HepG2 (cell line): ENCODE data around the gene TEAD4. TPM values are rescaled to one million over a fixed set of nuclear protein-coding genes. Genes with fewer than 3 reads are reported as not detected.

ENCODE experiments used
- CBX1 ChIP-seq: IDR thresholded peaks from one replicate; pipeline ENCODE4 v1.6.1; 2016; ENCODE audit warnings: antibody characterized with exemption, low read depth
- ERF ChIP-seq: IDR thresholded peaks from 2 replicates; pipeline ENCODE4 v1.6.1; 2018; ENCODE audit warnings: missing biosample characterization, missing genetic modification reagents
- JUN ChIP-seq: sonication (generic); formaldehyde crosslinking; IDR thresholded peaks from 2 replicates; pipeline ENCODE4 v1.4.0; 2020; ENCODE audit warnings: mild to moderate bottlenecking, missing genetic modification reagents
- KLF6 ChIP-seq: IDR thresholded peaks from 2 replicates; pipeline ENCODE4 v1.8.0; 2016; ENCODE audit warnings: missing biosample characterization, missing genetic modification reagents
- KMT2A ChIP-seq: sonication (generic); formaldehyde crosslinking; IDR thresholded peaks from 2 replicates; pipeline ENCODE4 v1.4.0; 2020; ENCODE audit warnings: missing genetic modification reagents
- NKX3-1 ChIP-seq: sonication (generic); formaldehyde crosslinking; IDR thresholded peaks from 2 replicates; pipeline ENCODE4 v1.5.0; 2020; ENCODE audit warnings: missing genetic modification reagents
- POLR2A ChIP-seq, 2 experiments: IDR thresholded peaks; 2 replicates each; pipeline ENCODE4 v1.6.1; 2011; ENCODE audit warnings: low read depth in 2 of 2, low read length in 2 of 2, mild to moderate bottlenecking in 1 of 2, moderate library complexity in 1 of 2; ENCODE audit not compliant: insufficient read depth in 1 of 2
- SATB2 ChIP-seq: sonication (generic); formaldehyde crosslinking; IDR thresholded peaks from 2 replicates; pipeline ENCODE4 v1.5.0; 2020; ENCODE audit warnings: missing genetic modification reagents
- SP2 ChIP-seq: sonication (generic); formaldehyde crosslinking; IDR thresholded peaks from 2 replicates; pipeline ENCODE4 v1.5.1; 2020; ENCODE audit warnings: mild to moderate bottlenecking, missing genetic modification reagents
- SRSF4 ChIP-seq: fragments of 200-400 bp; formaldehyde crosslinking; IDR thresholded peaks from one replicate; pipeline ENCODE4 v1.6.1; 2018; ENCODE audit warnings: mild to moderate bottlenecking, low read depth, low read length, moderate library complexity; ENCODE audit not compliant: poor library complexity, severe bottlenecking
- SUZ12 ChIP-seq: fragments of 150-350 bp; IDR thresholded peaks from 2 replicates; pipeline ENCODE4 v1.6.1; 2014; ENCODE audit warnings: low read depth, low read length
- TBP ChIP-seq: sonication (generic); formaldehyde crosslinking; IDR thresholded peaks from 2 replicates; pipeline ENCODE4 v1.5.0; 2020; ENCODE audit warnings: missing genetic modification reagents
- YY1 ChIP-seq: IDR thresholded peaks from 2 replicates; pipeline ENCODE4 v1.6.1; 2011; ENCODE audit warnings: low read length, low read depth, moderate library complexity, mild to moderate bottlenecking; ENCODE audit not compliant: insufficient read depth, insufficient replicate concordance
- ZBTB20 ChIP-seq: sonication (generic); formaldehyde crosslinking; IDR thresholded peaks from 2 replicates; pipeline ENCODE4 v1.8.1; 2023; ENCODE audit warnings: missing genetic modification reagents, low read depth, mild to moderate bottlenecking, borderline replicate concordance
- ZNF331 ChIP-seq: sonication (generic); formaldehyde crosslinking; IDR thresholded peaks from 2 replicates; pipeline ENCODE4 v1.4.0; 2020; ENCODE audit warnings: missing genetic modification reagents
- ZNF547 ChIP-seq: sonication (generic); formaldehyde crosslinking; IDR thresholded peaks from 2 replicates; pipeline ENCODE4 v1.5.1; 2020; ENCODE audit warnings: mild to moderate bottlenecking, missing genetic modification reagents
- polyA plus RNA-seq, 8 experiments: library from polyadenylated mRNA; depleted of rRNA in 3 of 8; stranded (reverse) in 7 of 8; unstranded in 1 of 8; fragments of >200 nt; fragmentation: Illumina TruSeq in 4 of 8; extraction: Trizol in 4 of 8; gene quantifications; 2 replicates each; pipeline versions ENCODE4 v1.2.1 to v1.2.3, GENCODE V29; 2011 to 2016; ENCODE audit warnings: low read depth in 4 of 8, missing spikeins in 1 of 8, mixed read lengths in 1 of 8; ENCODE audit not compliant: insufficient read depth in 1 of 8
- total RNA-seq, 5 experiments: library from RNA; depleted of rRNA; stranded (reverse); fragments of >200 nt; fragmentation: Illumina TruSeq; extraction: Trizol; gene quantifications; 2 replicates each; pipeline ENCODE4 v1.2.3, GENCODE V29; 2016; ENCODE audit warnings: low read depth in 1 of 5
- TF ChIP-seq, protein P1 (sequence below): sonication (generic); formaldehyde crosslinking; IDR thresholded peaks from 2 replicates; pipeline ENCODE4 v1.4.0; 2020; ENCODE audit warnings: low read depth, mild to moderate bottlenecking, missing genetic modification reagents
- TF ChIP-seq, protein P2 (sequence below): sonication (generic); formaldehyde crosslinking; conservative IDR thresholded peaks from 2 replicates; pipeline ENCODE4 v1.8.0; 2022; ENCODE audit warnings: missing genetic modification reagents
- TF ChIP-seq, protein P3 (sequence below): fragments of 450-650 bp; IDR thresholded peaks from 2 replicates; pipeline ENCODE4 v1.6.1; 2016
- TF ChIP-seq, protein P4 (sequence below): sonication (generic); formaldehyde crosslinking; IDR thresholded peaks from 2 replicates; pipeline ENCODE4 v1.5.0; 2020; ENCODE audit warnings: mild to moderate bottlenecking, low read depth, missing genetic modification reagents, borderline replicate concordance
- TF ChIP-seq, protein P5 (sequence below): sonication (generic); formaldehyde crosslinking; IDR thresholded peaks from 2 replicates; pipeline ENCODE4 v1.5.1; 2020; ENCODE audit warnings: mild to moderate bottlenecking, missing genetic modification reagents, moderate library complexity
- TF ChIP-seq, protein P6 (sequence below): IDR thresholded peaks from 2 replicates; pipeline ENCODE4 v1.6.1; 2016; ENCODE audit warnings: low read depth, borderline replicate concordance

The TEAD4 gene
- total and polyA plus RNA-seq, 2 of the 13 experiments (the other 11 are each of a cell fraction or from before 2014, with no cell fraction given): 45.0 to 69.4 TPM

DNA sequence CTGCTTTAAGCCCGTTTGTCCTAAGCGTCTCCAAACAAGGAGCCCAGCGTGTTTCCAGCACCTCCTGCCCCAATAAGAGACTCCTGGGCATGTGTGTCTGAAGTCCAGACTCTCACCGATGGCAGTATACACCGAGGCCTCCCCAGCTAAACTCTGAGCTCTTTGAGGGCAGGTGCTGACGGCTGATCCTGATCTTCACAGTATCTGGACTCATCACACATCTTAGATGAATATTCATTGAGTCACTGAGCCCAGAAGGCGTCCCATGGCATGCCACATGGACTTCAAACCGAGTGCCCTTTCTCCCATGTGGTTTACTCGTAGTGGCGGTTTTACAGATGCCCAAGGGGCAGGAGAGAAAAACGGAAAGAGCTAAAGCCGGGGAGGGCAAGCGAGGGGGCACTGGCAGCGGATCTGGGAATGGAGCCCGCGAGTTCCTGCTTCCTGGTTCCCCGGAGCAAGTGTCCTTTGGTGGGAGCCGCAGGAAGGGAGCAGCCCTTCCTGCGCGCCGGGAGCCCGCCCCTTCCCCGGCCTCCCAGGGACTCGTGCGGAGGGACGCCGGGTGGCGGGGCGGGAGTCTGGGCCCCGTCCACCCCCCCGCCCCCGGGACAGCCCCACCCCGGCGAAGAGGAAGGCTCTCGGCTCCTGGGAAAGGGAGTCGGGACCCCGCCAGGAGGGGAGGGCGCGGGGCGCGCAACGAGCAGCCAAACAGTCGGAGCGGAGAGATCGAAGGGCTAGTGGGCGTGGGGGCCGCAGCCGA is 585 bp upstream of the TEAD4 start (continued):
- no peak for TF ChIP-seq SRSF4
- TF ChIP-seq, protein P1, sequence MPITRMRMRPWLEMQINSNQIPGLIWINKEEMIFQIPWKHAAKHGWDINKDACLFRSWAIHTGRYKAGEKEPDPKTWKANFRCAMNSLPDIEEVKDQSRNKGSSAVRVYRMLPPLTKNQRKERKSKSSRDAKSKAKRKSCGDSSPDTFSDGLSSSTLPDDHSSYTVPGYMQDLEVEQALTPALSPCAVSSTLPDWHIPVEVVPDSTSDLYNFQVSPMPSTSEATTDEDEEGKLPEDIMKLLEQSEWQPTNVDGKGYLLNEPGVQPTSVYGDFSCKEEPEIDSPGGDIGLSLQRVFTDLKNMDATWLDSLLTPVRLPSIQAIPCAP (CRISPR knock-in tag): no peak
- TF ChIP-seq SUZ12: no peak
- no peak for TF ChIP-seq ZNF331
- peak; percentile 75 for TF ChIP-seq ERF (CRISPR knock-in tag)
- TF ChIP-seq POLR2A (IDR thresholded peaks at IDR 0.05; ENCODE audit: insufficient read depth in 1 of 2, low read depth in 2 of 2, low read length in 2 of 2): peak in 1 of 2 experiments; percentile 54; a peak in 1 of 4 replicates
- TF ChIP-seq, protein P2, sequence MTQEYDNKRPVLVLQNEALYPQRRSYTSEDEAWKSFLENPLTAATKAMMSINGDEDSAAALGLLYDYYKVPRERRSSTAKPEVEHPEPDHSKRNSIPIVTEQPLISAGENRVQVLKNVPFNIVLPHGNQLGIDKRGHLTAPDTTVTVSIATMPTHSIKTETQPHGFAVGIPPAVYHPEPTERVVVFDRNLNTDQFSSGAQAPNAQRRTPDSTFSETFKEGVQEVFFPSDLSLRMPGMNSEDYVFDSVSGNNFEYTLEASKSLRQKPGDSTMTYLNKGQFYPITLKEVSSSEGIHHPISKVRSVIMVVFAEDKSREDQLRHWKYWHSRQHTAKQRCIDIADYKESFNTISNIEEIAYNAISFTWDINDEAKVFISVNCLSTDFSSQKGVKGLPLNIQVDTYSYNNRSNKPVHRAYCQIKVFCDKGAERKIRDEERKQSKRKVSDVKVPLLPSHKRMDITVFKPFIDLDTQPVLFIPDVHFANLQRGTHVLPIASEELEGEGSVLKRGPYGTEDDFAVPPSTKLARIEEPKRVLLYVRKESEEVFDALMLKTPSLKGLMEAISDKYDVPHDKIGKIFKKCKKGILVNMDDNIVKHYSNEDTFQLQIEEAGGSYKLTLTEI: no peak
- no peak for TF ChIP-seq TBP (CRISPR knock-in tag)
- TF ChIP-seq, protein P3, sequence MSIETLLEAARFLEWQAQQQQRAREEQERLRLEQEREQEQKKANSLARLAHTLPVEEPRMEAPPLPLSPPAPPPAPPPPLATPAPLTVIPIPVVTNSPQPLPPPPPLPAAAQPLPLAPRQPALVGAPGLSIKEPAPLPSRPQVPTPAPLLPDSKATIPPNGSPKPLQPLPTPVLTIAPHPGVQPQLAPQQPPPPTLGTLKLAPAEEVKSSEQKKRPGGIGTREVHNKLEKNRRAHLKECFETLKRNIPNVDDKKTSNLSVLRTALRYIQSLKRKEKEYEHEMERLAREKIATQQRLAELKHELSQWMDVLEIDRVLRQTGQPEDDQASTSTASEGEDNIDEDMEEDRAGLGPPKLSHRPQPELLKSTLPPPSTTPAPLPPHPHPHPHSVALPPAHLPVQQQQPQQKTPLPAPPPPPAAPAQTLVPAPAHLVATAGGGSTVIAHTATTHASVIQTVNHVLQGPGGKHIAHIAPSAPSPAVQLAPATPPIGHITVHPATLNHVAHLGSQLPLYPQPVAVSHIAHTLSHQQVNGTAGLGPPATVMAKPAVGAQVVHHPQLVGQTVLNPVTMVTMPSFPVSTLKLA: peak; percentile 66
- TF ChIP-seq, protein P4, sequence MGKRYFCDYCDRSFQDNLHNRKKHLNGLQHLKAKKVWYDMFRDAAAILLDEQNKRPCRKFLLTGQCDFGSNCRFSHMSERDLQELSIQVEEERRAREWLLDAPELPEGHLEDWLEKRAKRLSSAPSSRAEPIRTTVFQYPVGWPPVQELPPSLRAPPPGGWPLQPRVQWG (CRISPR knock-in tag): no peak
- TF ChIP-seq ZBTB20 (CRISPR knock-in tag): no peak
- TF ChIP-seq SP2 (CRISPR knock-in tag): no peak
- TF ChIP-seq CBX1: no peak
- TF ChIP-seq NKX3-1 (CRISPR knock-in tag): no peak
- TF ChIP-seq, protein P5, sequence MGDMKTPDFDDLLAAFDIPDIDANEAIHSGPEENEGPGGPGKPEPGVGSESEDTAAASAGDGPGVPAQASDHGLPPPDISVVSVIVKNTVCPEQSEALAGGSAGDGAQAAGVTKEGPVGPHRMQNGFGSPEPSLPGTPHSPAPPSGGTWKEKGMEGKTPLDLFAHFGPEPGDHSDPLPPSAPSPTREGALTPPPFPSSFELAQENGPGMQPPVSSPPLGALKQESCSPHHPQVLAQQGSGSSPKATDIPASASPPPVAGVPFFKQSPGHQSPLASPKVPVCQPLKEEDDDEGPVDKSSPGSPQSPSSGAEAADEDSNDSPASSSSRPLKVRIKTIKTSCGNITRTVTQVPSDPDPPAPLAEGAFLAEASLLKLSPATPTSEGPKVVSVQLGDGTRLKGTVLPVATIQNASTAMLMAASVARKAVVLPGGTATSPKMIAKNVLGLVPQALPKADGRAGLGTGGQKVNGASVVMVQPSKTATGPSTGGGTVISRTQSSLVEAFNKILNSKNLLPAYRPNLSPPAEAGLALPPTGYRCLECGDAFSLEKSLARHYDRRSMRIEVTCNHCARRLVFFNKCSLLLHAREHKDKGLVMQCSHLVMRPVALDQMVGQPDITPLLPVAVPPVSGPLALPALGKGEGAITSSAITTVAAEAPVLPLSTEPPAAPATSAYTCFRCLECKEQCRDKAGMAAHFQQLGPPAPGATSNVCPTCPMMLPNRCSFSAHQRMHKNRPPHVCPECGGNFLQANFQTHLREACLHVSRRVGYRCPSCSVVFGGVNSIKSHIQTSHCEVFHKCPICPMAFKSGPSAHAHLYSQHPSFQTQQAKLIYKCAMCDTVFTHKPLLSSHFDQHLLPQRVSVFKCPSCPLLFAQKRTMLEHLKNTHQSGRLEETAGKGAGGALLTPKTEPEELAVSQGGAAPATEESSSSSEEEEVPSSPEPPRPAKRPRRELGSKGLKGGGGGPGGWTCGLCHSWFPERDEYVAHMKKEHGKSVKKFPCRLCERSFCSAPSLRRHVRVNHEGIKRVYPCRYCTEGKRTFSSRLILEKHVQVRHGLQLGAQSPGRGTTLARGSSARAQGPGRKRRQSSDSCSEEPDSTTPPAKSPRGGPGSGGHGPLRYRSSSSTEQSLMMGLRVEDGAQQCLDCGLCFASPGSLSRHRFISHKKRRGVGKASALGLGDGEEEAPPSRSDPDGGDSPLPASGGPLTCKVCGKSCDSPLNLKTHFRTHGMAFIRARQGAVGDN (CRISPR knock-in tag): peak; percentile 62; the same call in 1 of the 2 replicates
- TF ChIP-seq, protein P6, sequence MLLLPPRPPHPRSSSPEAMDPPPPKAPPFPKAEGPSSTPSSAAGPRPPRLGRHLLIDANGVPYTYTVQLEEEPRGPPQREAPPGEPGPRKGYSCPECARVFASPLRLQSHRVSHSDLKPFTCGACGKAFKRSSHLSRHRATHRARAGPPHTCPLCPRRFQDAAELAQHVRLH (CRISPR knock-in tag): peak; percentile 69; the same call in 1 of the 2 replicates
- TF ChIP-seq ZNF547: 0 out of 2 replicates have a peak, but pooled peaks have one; percentile 45
- peak; percentile 62 for TF ChIP-seq KMT2A (CRISPR knock-in tag)
- TF ChIP-seq SATB2 (CRISPR knock-in tag): no peak
- peak; percentile 10 for TF ChIP-seq YY1
- TF ChIP-seq KLF6 (CRISPR knock-in tag): peak; percentile 37; the same call in 1 of the 2 replicates
- TF ChIP-seq JUN (CRISPR knock-in tag): no peak
